NCI-H774 (cell line): ENCODE data around the gene DRD4.
"Not testable (repeated sequence)": the region's sequence is repeated elsewhere in the genome, so short reads cannot be mapped to it uniquely, and the experiment has no call there.

Source experiments
- DNase-seq: peaks from one replicate; lab custom pipeline; 2025; lab: John Stamatoyannopoulos, UW

DRD4 gene

DNA sequence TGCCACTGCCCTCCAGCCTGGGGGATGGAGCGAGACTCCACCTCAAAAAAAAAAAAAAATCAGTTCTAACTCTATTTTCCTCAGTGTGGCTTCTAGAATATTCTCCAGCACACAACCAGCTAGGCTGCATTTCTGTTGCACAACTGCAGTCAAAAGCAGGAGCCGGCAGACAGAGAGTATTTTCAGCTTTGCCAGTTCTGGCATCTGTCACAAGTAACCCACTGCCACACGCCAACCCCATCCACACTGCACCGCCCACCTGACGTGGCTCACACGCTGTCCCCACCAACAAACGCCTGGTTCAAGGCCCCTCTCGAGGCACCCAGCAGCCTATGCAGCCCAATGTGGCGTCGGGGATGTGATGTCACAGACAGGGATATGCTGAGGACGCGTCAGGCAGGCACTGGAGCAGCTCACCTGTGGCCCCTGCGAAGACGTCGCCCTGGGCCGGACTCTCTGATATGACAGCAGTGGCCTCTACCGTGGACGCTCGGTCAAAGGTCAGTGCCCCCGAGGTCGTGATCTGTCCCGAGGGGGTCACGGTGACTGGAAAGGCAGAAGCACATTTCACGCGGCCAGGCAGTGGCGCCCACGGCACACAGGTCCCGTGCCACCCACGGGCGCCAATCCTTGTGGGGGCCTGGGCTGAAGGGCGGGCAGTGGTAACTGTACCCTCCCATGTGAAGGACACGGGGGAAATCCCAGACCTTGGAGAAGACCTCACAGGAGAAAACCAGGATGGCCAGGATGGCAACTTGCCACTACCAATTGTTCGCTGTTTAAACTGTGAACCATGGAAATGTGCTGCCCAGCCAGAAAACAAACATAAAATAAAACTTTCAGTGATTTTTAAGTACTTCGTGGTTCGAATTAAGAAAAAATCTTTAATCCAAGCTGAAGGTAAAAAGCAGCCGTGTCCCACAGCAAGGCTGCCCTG lies 42.5 kb downstream of the DRD4 start:
- DNase-seq = no peak

DNA sequence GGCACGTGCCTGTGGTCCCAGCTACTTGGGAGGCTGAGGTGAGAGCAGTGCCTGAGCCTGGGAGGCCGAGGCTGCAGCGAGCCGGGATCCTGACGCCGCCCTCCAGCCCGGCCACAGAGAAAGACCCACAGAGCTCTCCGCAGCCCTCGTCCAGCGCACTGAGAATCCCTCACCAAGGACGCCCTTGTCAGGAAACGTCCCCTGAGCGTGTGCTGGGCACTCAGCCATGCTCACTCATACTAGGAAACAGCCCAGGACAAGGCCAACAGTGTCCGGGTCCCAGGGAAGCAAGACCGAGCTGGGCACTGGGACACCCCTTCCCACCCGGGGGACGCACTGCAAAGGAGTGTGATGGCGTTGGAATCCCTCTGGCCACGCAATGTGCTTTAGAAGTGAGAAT lies 43.4 kb downstream of the DRD4 start:
- DNase-seq = no peak

DNA sequence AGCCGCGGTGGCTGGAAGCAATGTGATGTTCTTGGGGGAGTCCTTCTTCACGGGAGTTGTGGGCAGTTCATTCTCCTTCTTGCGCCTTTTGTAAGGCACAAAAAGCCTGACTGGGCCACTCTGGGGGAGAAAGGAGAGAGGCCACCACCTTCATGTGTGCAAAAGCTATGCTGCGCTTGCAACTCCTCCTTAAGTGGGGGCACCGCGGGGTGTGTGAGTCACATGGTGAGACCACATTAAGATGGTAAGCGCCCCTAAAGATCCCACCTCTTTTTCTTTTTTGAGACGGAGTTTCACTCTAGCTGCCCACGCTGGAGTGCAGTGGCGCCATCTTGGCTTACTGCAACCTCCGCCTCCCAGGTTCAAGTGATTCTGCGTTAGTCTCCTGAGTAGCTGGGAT lies 43.9 kb downstream of the DRD4 start:
- DNase-seq = no peak

DNA sequence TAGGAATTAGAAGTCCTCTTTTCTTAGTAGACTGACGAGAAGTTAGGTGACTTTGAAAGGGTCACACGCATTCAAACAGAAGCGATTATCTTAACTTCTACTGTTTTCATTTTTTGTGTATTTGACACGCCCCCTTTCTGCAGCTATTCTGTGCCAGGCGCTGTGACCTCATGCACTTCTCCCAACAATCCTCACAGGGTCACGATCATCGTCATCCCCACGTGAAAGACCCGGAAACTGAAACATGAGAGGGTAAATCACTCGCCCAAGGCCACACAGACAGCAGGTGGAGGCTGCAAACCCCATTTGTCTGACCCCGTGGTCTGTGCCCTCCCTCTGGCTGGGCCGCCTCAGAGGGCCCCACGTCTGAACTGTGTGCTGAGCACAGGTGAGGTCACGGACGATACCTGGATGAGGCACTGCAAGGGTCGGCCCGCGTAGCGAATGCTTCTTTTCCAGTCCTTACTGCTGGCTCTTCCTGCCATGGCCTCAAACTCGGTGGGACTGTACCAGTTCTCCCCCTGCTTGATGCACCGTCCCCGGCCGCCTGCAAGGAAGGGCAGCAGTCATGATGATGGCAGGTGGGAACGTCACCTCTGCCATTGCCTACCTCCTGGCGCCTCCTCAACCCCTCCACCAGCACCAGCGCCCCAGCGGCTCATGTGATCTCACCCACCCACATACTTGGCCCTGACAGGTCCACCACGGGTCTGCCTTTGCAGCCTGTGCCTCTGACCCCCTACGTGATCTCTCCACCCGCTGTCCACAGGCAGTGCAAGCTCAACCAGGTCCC lies 49.6 kb downstream of the DRD4 start:
- DNase-seq = no peak

DNA sequence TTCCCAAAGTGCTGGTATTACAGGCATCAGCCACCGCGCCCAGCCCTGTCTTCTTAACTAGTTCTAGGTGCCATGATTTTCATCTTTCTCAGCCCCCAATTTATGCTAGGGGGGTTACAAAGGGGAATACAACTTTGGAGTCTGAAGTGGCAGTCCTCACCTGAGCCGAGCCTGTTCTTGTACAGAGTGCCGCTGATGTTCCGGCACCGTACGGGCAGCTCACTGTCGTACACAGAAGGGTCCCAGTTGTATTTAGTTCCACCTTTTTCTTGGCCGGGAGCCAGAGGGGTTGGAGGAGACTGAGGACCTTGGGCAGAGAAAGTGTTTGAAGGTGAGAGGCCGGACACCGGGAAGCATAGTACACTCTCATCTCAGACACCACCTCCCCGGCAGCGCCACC lies 50.7 kb downstream of the DRD4 start:
- no peak for DNase-seq

DNA sequence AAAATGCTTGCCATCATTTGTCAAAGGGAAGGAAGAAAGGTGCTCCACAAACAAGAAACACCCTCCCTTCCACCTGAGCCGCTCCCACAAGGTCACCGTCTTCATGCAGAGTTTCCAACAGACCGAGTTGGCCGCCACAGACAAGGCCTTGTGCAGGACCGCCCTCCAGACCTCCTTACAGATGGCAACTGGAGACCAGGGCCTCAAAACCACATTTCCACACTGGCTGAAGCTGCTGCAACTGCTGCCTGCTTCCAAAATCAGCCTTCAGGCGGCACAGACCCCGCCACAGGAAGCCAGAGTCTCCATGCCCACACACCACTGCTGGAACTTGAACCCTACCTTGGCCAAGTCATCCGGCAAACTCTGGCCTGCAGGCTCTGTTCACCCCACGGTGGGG lies 51.6 kb downstream of the DRD4 start:
- no peak for DNase-seq

DNA sequence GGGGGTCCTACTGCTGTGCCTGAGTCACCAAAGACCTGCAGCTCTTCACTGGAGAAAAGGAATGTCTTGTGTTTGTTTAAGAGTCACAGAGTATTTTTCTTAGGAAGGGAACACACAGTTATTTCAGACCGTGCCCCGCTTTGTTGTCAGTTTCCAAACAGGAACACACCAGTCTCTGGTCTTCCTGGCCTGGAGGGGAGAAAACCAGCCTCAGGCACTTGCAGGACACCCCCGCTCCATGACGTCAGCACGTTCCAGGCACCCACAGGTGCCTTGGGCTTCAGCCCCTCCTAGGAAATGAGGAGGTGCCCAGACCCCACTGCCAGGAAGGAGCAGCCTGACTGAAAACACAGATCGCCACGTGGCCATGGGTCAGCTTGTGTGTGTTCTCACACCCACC lies 52.6 kb downstream of the DRD4 start:
- no peak for DNase-seq

DNA sequence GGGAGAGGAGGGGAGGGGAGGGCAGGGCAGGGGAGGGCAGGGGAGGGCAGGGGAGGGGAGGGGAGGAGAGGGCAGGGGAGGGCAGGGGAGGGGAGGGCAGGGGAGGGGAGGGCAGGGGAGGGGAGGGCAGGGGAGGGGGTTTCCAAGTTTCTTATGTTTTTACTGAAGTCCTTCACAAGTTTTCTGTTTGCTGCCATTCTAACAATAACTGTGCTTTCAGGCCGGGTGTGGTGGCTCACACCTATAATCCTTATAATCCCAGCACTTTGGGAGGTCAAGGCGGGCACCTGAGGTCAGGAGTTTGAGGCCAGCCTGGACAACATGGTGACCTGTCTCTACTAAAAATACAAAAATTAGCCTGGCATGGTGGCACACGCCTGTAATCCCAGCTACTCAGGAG lies 53.2 kb downstream of the DRD4 start:
- not testable (repeated sequence) for DNase-seq
